ENCODE results near the gene NT5C. TPM values are rescaled to one million over a fixed set of nuclear protein-coding genes. Genes with fewer than 3 reads are reported as not detected.

The NT5C gene
- total RNA-seq (10 to 100 TPM; 64.4 to 75.3 TPM), polyA plus RNA-seq (10 to 100 TPM; 81.2 to 96.3 TPM)
- long read RNA-seq, donor 1, transcript NT5C-201 (5 exons, 954 nt) = major isoform, 17 of 29 reads
- long read RNA-seq, donor 1, partial matches to known transcripts = 0 of 29 reads
- long read RNA-seq, donor 1, other reads (novel, unspliced or antisense) = 5 of 29 reads
- long read RNA-seq, donor 2, transcript NT5C-201 (5 exons, 954 nt) = major isoform, 9 of 16 reads
- long read RNA-seq, donor 2, partial matches to known transcripts = 0 of 16 reads
- long read RNA-seq, donor 2, other reads (novel, unspliced or antisense) = 0 of 16 reads
- long read RNA-seq, donor 3, transcript NT5C-201 (5 exons, 954 nt) = major isoform, 5 of 11 reads
- long read RNA-seq, donor 3, partial matches to known transcripts = 0 of 11 reads
- long read RNA-seq, donor 3, other reads (novel, unspliced or antisense) = 0 of 11 reads
- long read RNA-seq, donor 4, transcript NT5C-214 (2 exons, 503 nt) = major isoform, 8 of 21 reads
- long read RNA-seq, donor 4, transcript NT5C-201 (5 exons, 954 nt) = major isoform, 8 of 21 reads
- long read RNA-seq, donor 4, partial matches to known transcripts = 0 of 21 reads
- long read RNA-seq, donor 4, other reads (novel, unspliced or antisense) = 0 of 21 reads
- long read RNA-seq, donor 5, transcript NT5C-201 (5 exons, 954 nt) = major isoform, 20 of 44 reads
- long read RNA-seq, donor 5, transcript NT5C-214 (2 exons, 503 nt) = minor isoform, 10 of 44 reads
- long read RNA-seq, donor 5, partial matches to known transcripts = 6 of 44 reads
- long read RNA-seq, donor 5, other reads (novel, unspliced or antisense) = 0 of 44 reads

DNA sequence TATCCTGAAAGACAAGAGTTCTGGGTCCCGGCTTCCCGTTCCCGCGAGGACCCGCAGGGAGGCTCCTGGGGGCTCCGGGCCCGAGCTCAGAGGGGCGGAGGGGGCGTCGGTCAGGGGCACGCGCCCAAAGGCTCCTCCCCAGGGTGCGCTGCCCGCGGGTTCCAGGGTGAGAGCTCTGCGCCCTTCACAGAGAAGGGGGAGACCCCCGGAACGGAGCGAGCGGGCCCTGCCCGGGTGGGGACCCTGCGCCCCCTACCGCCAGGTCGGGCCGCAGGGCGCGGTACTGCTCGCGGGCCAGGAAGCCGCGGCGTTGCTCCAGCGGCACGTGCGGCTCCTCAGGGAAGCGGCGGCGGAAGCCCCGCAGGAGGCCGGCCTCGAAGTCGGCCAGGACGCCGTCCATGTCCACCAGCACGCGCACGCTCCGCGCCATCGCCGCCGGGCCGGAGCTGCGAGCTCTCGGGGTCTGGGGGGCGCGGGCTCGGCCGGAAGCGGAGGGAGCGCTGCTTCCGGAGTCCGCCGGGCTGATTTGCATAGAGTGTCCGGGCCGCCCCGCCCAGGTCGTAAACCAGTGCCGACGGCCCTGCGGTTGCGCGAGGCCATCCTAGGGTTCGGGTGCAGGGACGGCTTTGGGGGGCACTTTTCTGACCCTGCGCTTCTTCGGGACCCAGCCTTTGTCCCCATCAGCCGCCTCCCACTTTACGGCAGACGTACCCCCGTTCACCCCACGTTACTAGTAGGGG is at the start of gene NT5C:
TSS of gene NT5C (minus strand) at position 465 of the 740 bp plus-strand sequence. CDS start at position 430, 35 bp downstream.
- H3K27ac ChIP-seq (ENCODE audit: low read depth in 1 of 2, low read length in 1 of 2) = peak within 1 kb of the TSS; percentile 86 to 94
- ATAC-seq (ENCODE audit: insufficient read depth, low FRiP score) = peak; percentile 91
- 0 to 1% methylated on average over 72 to 82 of the region's 82 CpGs for WGBS, 2 donors
- TF ChIP-seq, protein P1, sequence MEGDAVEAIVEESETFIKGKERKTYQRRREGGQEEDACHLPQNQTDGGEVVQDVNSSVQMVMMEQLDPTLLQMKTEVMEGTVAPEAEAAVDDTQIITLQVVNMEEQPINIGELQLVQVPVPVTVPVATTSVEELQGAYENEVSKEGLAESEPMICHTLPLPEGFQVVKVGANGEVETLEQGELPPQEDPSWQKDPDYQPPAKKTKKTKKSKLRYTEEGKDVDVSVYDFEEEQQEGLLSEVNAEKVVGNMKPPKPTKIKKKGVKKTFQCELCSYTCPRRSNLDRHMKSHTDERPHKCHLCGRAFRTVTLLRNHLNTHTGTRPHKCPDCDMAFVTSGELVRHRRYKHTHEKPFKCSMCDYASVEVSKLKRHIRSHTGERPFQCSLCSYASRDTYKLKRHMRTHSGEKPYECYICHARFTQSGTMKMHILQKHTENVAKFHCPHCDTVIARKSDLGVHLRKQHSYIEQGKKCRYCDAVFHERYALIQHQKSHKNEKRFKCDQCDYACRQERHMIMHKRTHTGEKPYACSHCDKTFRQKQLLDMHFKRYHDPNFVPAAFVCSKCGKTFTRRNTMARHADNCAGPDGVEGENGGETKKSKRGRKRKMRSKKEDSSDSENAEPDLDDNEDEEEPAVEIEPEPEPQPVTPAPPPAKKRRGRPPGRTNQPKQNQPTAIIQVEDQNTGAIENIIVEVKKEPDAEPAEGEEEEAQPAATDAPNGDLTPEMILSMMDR (IDR thresholded peaks at IDR 0.05; ENCODE audit: control extremely low read depth, extremely low read depth) = peak; percentile 40
- DNase-seq = peak; percentile 88 to 92 (median 88)
- no peaks in the 10 kb centered on the region for H3K27me3 ChIP-seq (ENCODE audit: control insufficient read depth in 3 of 3, insufficient read depth in 3 of 3, low read length in 2 of 3)
- peaks cover 0 to 14% (median 2%) of the 10 kb centered on the region in 5 donors for H3K4me1 ChIP-seq (ENCODE audit: control insufficient read depth in 5 of 5, insufficient read depth in 5 of 5, low read length in 5 of 5)
- H3K9ac ChIP-seq (ENCODE audit: insufficient read depth in 1 of 2, low read length in 2 of 2) = peak within 1 kb of the TSS; percentile 16 to 46
- H3K9me3 ChIP-seq (ENCODE audit: control insufficient read depth in 4 of 4, insufficient read depth in 3 of 4, low read length in 3 of 4) = no peaks in the 10 kb centered on the region
- peaks cover 0 to 17% (median 5%) of the 10 kb centered on the region in 4 donors for H3K36me3 ChIP-seq (ENCODE audit: control insufficient read depth in 4 of 4, insufficient read depth in 4 of 4, low read length in 4 of 4)
- peak within 1 kb of the TSS; percentile 75 for H3K4me3 ChIP-seq

DNA sequence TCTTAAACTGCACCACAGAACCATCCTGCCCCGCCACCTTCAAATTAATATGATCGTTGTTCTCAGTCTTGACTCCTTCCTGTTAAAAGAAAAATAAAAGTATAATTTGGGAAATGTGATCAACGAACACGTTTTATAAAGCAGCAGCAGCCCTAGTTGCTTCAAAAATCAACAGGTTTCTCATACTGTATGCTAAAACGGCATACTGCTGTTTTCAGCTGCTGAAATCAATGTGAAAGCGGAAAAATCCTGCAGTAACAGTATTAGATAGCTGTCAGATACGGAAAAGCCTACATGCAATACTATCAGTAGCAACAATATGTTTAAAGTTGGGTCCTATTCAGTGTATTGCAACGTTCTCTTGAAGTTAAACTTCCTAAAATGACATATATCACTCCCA is 49.6 kb upstream of the NT5C start:
- peaks cover under 1 to 18% (median 8%) of the 10 kb centered on the region in 4 donors for H3K36me3 ChIP-seq (ENCODE audit: control insufficient read depth in 4 of 4, insufficient read depth in 4 of 4, low read length in 4 of 4)
- ATAC-seq (ENCODE audit: insufficient read depth, low FRiP score) (no peak), DNase-seq (peak in 1 of 3 donors; percentile 6)
- peaks cover 0 to 7% (median 0%) of the 10 kb centered on the region in 5 donors for H3K4me1 ChIP-seq (ENCODE audit: control insufficient read depth in 5 of 5, insufficient read depth in 5 of 5, low read length in 5 of 5)
- no peak overlapping the region for H3K4me3 ChIP-seq
- H3K9me3 ChIP-seq (ENCODE audit: control insufficient read depth in 4 of 4, insufficient read depth in 3 of 4, low read length in 3 of 4) = no peaks in the 10 kb centered on the region
- TF ChIP-seq, protein P1 (IDR thresholded peaks at IDR 0.05; ENCODE audit: control extremely low read depth, extremely low read depth) = no peak
- H3K9ac ChIP-seq (ENCODE audit: insufficient read depth in 1 of 2, low read length in 2 of 2) = peak overlapping the region in 1 of 2 donors; percentile 57
- no peaks in the 10 kb centered on the region for H3K27me3 ChIP-seq (ENCODE audit: control insufficient read depth in 3 of 3, insufficient read depth in 3 of 3, low read length in 2 of 3)
- WGBS, 2 donors = 9 to 10% methylated on average over 8 of the region's 8 CpGs
- no peak overlapping the region for H3K27ac ChIP-seq (ENCODE audit: low read depth in 1 of 2, low read length in 1 of 2)

DNA sequence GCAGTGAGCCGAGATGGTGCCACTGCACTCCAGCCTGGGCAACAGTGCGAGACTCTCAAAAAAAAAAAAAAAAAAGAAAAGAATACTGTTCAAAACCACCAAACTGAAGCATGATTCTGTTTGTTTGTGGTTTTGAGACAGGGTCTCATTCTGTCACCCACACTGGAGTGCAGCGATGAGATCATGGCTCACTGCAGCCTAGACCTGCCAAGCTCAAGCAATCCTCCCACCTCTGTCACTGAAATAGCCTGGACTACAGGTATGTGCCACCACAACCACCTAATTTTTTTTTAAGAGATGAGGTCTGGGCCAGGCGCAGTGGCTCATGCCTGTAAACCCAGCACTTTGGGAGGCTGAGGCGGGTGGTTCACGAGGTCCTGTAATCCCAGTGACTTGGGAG is 46.9 kb upstream of the NT5C start:
- no peak overlapping the region for H3K4me3 ChIP-seq
- DNase-seq (no peak), ATAC-seq (ENCODE audit: insufficient read depth, low FRiP score) (no peak)
- peaks cover 15 to 37% (median 23%) of the 10 kb centered on the region in 4 donors for H3K36me3 ChIP-seq (ENCODE audit: control insufficient read depth in 4 of 4, insufficient read depth in 4 of 4, low read length in 4 of 4)
- peaks cover 0 to 7% (median 0%) of the 10 kb centered on the region in 5 donors for H3K4me1 ChIP-seq (ENCODE audit: control insufficient read depth in 5 of 5, insufficient read depth in 5 of 5, low read length in 5 of 5)
- TF ChIP-seq, protein P1 (IDR thresholded peaks at IDR 0.05; ENCODE audit: control extremely low read depth, extremely low read depth) = no peak
- no peak overlapping the region for H3K9ac ChIP-seq (ENCODE audit: insufficient read depth in 1 of 2, low read length in 2 of 2)
- no peaks in the 10 kb centered on the region for H3K27me3 ChIP-seq (ENCODE audit: control insufficient read depth in 3 of 3, insufficient read depth in 3 of 3, low read length in 2 of 3)
- no peak overlapping the region for H3K27ac ChIP-seq (ENCODE audit: low read depth in 1 of 2, low read length in 1 of 2)
- 91 to 94% methylated on average over 6 of the region's 6 CpGs for WGBS, 2 donors
- H3K9me3 ChIP-seq (ENCODE audit: control insufficient read depth in 4 of 4, insufficient read depth in 3 of 4, low read length in 3 of 4) = no peaks in the 10 kb centered on the region
